KBM-7 (cell line): ENCODE data around the gene C2.
"Not testable (repeated sequence)": the region's sequence is repeated elsewhere in the genome, so short reads cannot be mapped to it uniquely, and the experiment has no call there.

Experiments used
- DNase-seq: peaks from one replicate; pipeline ENCODE4 v3.0.0-alpha.2; 2015
- in situ Hi-C: fragments of 300-500 bp; cut with MboI; formaldehyde crosslinking; loops from 2 replicates; pipeline ENCODE4 v1.14.3; 2020; ENCODE audit warnings: low sequenced_read_pairs, low pct_unique_long_range_greater_than_20kb, mixed read lengths

Gene C2

DNA sequence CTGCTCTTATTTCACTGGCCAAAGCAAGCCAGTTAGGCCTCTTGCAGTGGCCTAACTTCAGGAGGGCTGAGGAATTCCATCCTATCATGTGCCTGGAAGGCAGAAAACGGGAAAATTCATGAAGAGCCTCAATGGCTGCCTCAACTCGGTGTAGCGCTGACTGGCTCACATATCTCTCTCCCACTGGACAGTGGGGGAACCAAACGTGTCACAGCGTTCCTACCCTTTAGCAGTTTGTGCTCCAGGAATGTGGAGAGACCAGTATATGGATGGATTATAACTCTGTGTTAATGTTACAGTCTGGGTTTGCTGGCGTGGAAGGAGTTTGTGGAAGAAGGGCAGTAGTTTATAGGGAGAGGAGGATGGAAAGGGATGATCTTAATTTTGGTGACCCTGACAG, 11.8 kb upstream of the C2 start:
- in situ Hi-C loops: no loop called here
- no peak for DNase-seq

DNA sequence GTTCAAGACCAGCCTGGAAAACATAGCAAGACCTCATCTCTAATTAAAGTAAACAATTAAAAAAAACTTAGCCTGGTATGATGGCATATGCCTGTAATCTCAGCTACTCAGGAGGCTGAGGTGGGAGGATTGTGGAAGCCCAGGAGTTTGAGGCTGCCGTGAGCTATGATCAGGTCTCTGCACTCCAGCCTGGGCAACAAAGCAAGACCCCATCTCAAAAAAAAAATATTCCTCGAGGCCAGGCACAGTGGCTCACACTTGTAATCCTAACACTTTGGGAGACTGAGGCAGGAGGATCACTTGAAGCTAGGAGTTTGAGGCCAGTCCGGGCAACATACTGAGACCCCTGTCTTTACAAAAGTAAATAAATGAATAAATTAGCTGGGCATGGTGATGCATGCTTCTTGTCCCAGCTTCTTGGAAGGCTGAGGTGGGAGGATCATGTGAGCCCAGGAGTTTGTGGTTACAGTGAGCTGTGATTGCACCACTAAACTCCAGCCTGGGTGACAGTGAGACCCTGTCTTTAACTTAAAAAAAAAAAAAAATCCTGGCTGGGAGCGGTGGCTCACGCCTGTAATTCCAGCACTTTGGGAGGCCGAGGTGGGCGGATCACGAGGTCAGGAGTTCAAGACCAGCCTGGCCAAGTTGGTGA, 9.3 kb upstream of the C2 start:
- no peak for DNase-seq
- in situ Hi-C loops: no loop called here

GRCh38 chr6:31919624-31920303, 7.8 kb upstream of the C2 start:
- in situ Hi-C loops: no loop called here
- no peak for DNase-seq

DNA sequence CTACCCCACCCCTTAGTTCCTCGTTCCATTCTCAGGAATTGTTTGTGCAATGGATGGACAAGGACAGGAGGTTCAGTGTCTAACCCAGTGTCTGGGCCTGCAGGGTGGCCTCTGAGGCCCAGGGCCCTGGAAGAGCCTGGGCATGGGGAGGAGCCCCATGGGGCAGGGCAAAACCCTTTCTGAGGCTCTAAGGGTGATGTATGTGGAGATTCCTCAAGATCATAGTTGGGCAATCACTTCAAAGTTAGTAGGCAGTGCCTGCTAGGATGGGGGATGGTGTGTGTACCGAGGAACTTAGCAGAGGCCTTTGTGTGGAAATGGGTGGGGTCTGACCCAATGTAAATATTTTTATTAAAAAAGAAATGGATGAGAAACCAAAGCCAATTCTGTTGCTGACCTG, 6.7 kb upstream of the C2 start:
- no peak for DNase-seq

GRCh38 chr6:31922942-31923341, 4.6 kb upstream of the C2 start:
- in situ Hi-C loops: no loop called here
- peak; percentile 39 for DNase-seq

More for the DNA sequence above, 6.7 kb upstream of the C2 start:
- in situ Hi-C loops: no loop called here

GRCh38 chr6:31927863-31928671, 550 bp downstream of the C2 start:
- in situ Hi-C loops: no loop called here

DNA sequence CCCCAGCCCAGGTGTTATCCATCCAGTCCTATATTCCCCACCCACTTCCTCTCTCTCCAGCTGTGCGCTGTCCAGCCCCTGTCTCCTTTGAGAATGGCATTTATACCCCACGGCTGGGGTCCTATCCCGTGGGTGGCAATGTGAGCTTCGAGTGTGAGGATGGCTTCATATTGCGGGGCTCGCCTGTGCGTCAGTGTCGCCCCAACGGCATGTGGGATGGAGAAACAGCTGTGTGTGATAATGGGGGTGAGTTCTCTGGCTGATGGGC, 1.1 kb downstream of the C2 start:
- no peak for DNase-seq
- in situ Hi-C loops: no loop called here

More at GRCh38 chr6:31927863-31928671, 550 bp downstream of the C2 start:
- DNase-seq: no peak

DNA sequence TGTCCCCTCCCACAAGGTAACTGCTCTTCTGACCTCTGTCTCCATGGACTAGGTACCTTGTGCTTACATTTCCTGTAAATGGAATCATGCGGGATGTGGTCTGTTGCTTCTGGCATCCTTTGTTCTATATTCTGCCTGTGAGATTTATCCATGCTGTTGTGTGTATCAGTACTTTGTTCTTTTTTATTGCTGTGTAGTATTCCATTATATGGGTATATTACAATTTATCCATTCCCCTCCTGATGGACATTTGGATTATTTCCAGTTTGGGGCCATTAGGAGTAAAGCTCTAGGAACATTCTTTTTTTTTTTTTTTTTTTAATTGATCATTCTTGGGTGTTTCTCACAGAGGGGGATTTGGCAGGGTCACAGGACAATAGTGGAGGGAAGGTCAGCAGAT, 3.4 kb downstream of the C2 start:
- in situ Hi-C loops: no loop called here
- no peak for DNase-seq

GRCh38 chr6:31932137-31932536, 4.6 kb downstream of the C2 start:
- in situ Hi-C loops, DNase-seq: not testable (repeated sequence)

- in situ Hi-C loops: no loop called here
- no peak for DNase-seq
Measured at GRCh38 chr6:31933537-31933936, 6.0 kb downstream of the C2 start.

DNA sequence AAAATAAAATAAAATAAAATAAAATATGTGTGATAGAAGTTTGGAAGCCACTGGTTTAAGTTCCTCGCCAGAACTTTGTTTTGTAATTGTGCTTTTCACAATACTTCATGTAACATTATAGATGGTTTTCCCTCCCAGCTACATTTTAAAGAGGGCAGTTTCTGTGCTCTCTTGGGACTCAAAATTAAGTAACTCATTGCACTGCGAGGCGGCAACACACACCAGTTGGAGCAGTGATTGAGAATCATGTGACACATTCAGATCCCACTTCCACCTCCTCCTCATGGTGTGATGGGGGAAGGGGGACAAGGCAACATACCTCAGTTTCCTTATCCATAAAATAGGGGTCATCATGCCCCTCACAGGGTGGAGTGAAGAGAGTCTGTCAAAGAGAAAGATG, 7.5 kb downstream of the C2 start:
- in situ Hi-C loops: no loop called here
- DNase-seq: no peak

DNA sequence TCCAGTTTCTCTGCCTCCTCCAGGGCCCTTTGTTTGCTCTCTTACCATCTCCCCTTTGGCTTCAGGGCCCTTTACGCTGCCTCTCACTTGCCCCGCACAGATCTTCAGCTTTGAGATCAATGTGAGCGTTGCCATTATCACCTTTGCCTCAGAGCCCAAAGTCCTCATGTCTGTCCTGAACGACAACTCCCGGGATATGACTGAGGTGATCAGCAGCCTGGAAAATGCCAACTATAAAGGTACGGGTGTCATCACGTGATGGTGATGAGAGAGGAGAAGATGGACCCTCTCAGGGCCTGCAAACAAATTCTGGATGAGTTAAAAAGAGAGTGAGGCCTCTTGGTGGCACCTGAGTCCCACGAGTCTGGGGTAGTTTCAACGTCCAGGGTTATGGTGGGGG, 8.3 kb downstream of the C2 start:
- no peak for DNase-seq
- in situ Hi-C loops: no loop called here

GRCh38 chr6:31940256-31940664, 12.7 kb downstream of the C2 start:
- in situ Hi-C loops: no loop called here
- DNase-seq: no peak

- in situ Hi-C loops: no loop called here
Measured at GRCh38 chr6:31943742-31944141, 16.2 kb downstream of the C2 start.

DNA sequence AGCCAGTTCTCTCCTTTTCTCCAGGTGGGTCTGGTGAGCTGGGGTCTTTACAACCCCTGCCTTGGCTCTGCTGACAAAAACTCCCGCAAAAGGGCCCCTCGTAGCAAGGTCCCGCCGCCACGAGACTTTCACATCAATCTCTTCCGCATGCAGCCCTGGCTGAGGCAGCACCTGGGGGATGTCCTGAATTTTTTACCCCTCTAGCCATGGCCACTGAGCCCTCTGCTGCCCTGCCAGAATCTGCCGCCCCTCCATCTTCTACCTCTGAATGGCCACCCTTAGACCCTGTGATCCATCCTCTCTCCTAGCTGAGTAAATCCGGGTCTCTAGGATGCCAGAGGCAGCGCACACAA, 17.6 kb downstream of the C2 start:
- no peak for DNase-seq
- in situ Hi-C loops: no loop called here

More at GRCh38 chr6:31943742-31944141, 16.2 kb downstream of the C2 start:
- no peak for DNase-seq

DNA sequence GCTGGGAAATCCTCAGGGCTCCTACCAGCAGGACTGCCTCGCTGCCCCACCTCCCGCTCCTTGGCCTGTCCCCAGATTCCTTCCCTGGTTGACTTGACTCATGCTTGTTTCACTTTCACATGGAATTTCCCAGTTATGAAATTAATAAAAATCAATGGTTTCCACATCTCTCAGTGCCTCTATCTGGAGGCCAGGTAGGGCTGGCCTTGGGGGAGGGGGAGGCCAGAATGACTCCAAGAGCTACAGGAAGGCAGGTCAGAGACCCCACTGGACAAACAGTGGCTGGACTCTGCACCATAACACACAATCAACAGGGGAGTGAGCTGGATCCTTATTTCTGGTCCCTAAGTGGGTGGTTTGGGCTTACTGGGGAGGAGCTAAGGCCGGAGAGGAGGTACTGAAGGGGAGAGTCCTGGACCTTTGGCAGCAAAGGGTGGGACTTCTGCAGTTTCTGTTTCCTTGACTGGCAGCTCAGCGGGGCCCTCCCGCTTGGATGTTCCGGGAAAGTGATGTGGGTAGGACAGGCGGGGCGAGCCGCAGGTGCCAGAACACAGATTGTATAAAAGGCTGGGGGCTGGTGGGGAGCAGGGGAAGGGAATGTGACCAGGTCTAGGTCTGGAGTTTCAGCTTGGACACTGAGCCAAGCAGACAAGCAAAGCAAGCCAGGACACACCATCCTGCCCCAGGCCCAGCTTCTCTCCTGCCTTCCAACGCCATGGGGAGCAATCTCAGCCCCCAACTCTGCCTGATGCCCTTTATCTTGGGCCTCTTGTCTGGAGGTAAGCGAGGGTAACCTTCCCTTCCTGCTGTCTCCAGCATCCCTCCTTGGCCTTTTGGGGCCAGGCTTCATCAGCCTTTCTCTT, 18.2 kb downstream of the C2 start, which contains the start of gene CFB:
Gene CFB, plus strand, starts transcription at position 589 of the 863 bp plus-strand sequence. Its CDS starts 127 bp downstream, at position 716.
- in situ Hi-C loops: no loop called here
- DNase-seq: no peak

DNA sequence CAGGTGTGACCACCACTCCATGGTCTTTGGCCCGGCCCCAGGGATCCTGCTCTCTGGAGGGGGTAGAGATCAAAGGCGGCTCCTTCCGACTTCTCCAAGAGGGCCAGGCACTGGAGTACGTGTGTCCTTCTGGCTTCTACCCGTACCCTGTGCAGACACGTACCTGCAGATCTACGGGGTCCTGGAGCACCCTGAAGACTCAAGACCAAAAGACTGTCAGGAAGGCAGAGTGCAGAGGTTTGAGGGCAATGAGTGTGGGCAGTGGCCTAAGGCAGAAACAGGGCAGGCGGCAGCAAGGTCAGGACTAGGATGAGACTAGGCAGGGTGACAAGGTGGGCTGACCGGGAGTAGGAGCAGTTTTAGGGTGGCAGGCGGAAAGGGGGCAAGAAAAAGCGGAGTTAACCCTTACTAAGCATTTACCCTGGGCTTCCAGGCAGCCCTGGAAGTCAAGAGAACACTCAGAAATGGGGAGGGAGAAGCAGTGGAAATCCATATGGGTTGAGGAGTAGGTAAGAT, 18.9 kb downstream of the C2 start:
- DNase-seq: no peak
- in situ Hi-C loops: no loop called here

GRCh38 chr6:31947070-31947675, 19.7 kb downstream of the C2 start:
- in situ Hi-C loops: no loop called here
- DNase-seq: no peak

- no peak for DNase-seq
- in situ Hi-C loops: no loop called here
Measured at GRCh38 chr6:31947864-31948263, 20.3 kb downstream of the C2 start.
